Islet precursor cell (in vitro differentiated cells): ENCODE data around the gene SHB.

Source experiments
- DNase-seq: peaks from one replicate; pipeline ENCODE4 v3.0.0-alpha.2; 2018

SHB gene

DNA sequence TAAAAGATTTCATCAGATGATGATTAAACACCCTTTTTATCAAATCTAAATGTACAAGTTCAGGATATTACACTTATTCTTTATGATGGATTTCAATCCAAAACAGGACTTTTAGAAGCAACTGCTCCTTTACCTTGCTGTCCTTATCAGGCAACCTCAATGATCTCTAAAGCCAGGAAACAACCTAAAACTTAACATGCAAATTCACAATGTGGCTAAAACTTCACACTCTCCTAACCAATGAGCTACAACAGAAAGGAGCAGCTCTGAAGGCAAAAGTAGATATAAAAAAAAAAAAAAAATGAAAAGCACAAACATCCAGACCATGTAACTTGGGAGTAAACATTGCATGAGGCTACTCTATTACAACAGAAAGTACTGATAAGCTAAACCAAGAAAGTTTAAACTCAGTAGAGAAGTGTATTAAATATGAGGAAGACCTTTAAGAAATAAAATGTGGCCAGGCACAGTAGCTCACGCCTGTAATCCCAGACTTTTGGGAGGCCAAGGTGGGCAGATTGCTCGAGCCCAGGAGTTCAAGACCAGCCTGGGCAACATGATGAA is 188.0 kb downstream of the SHB start:
- DNase-seq, result no peak

GRCh38 chr9:37876376-37876775 is 192.7 kb downstream of the SHB start:
- DNase-seq, result no peak

GRCh38 chr9:37873955-37874354 is 195.1 kb downstream of the SHB start:
- DNase-seq, result no peak

GRCh38 chr9:37870799-37871176 is 198.2 kb downstream of the SHB start:
- DNase-seq, result no peak

DNA sequence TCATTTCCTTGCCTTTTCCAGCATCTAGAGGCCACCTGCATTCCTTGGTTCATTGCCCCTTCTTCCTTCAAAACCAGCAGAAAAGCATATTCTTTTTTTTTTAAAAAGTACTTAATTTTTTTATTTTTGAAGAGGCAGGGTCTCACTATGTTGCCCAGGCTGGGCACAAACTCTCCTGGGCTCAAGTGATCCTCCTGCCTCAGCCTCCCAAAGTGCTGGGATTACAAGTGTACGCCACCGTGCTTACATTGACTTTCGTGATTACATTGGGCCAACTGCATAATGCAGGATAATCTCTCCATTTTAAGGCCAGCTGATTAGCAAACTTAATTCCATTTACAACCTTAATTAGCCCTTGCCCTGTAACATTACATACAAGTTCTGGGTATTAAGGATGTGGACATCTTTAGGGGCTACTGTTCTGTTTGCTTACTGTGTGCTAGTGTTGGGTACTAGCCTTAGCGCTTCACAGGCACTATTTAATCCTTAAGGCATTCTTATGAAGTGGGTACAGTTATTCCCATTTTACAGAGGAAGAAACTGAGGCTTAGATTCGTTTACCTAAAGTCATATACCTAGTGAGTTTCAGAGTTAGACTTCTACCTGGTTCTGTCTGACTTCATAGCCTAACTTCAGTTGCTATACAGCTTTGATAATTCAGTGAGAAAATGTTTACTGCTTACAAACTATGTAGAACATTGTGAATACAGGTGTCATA is 198.8 kb downstream of the SHB start:
- no peak for DNase-seq
